ENCODE results near the gene ABLIM1. TPM values are rescaled to one million over a fixed set of nuclear protein-coding genes. Genes with fewer than 3 reads are reported as not detected.
A peak's percentile ranks its signal among the peaks of the same experiment; 100 is the strongest.

Gene ABLIM1
- total and polyA plus RNA-seq, 4 donors: 20.0 to 135 (median 59.9) TPM

- Histone ChIP-seq H3K4me3 (no peak overlapping the region), H3K9me3 (ENCODE audit: control insufficient read depth in 4 of 4, insufficient read depth in 3 of 4, low read length in 3 of 4) (no peaks in the 10 kb centered on the region), H3K4me1 (ENCODE audit: control insufficient read depth in 5 of 5, insufficient read depth in 5 of 5, low read length in 5 of 5) (peaks cover 0 to 33% (median 7%) of the 10 kb centered on the region in 5 donors), H3K27me3 (ENCODE audit: control insufficient read depth in 3 of 3, insufficient read depth in 3 of 3, low read length in 2 of 3) (no peaks in the 10 kb centered on the region), H3K36me3 (ENCODE audit: control insufficient read depth in 4 of 4, insufficient read depth in 4 of 4, low read length in 4 of 4) (peaks cover 0 to 3% (median 0%) of the 10 kb centered on the region in 4 donors), H3K27ac (ENCODE audit: low read depth in 1 of 2, low read length in 1 of 2) (peak overlapping the region in 1 of 2 donors; percentile 91), H3K9ac (ENCODE audit: insufficient read depth in 1 of 2, low read length in 2 of 2) (no peak overlapping the region)
- WGBS, 2 donors: 89 to 90% methylated on average over 9 of the region's 9 CpGs
- no peak for ATAC-seq (ENCODE audit: insufficient read depth, low FRiP score)
- no peak for DNase-seq
- no peak for TF ChIP-seq CTCF (IDR thresholded peaks at IDR 0.05; ENCODE audit: control extremely low read depth, extremely low read depth)
These were observed 82.5 kb downstream of the ABLIM1 start for GRCh38 chr10:114575417-114576131.

DNA sequence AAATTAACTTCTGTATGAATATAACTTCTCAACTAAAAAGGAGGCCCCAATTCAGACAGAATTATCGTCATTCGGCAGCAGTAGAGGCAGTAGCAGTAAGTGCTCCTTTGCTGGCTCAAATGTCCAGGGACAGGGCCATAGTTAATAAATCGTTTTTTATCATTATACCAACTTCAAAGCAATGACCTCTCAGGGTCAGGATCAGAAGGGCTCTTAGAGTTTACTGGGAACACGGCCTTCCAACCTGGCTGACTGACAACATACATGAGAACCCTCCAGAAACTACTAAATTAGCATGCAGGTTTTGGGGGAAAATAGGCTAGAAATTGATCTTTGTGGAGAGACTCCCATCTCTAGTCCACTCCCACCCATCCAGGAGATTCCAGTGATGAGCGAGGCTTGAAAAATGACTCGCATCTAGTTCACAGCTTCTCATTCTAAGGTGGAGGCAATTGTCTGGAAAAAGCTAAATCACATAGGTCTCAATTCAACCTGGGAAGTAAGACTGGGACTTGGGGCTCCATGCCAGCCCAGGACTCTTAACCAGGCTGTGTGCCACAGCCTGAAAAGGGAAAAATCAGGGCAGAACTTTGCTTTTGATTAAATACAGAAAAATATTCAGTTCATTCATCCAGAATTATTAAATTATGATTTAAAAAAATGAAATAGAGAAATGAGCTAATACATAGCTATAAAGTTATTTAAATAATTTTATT lies 84.6 kb downstream of the ABLIM1 start:
- Histone ChIP-seq H3K9ac (ENCODE audit: insufficient read depth in 1 of 2, low read length in 2 of 2) (no peak overlapping the region), H3K36me3 (ENCODE audit: control insufficient read depth in 4 of 4, insufficient read depth in 4 of 4, low read length in 4 of 4) (peaks cover 0 to 10% (median 0%) of the 10 kb centered on the region in 4 donors), H3K4me3 (no peak overlapping the region), H3K27me3 (ENCODE audit: control insufficient read depth in 3 of 3, insufficient read depth in 3 of 3, low read length in 2 of 3) (no peaks in the 10 kb centered on the region), H3K4me1 (ENCODE audit: control insufficient read depth in 5 of 5, insufficient read depth in 5 of 5, low read length in 5 of 5) (peaks cover 0 to 27% (median 7%) of the 10 kb centered on the region in 5 donors), H3K27ac (ENCODE audit: low read depth in 1 of 2, low read length in 1 of 2) (peak overlapping the region in 1 of 2 donors; percentile 59), H3K9me3 (ENCODE audit: control insufficient read depth in 4 of 4, insufficient read depth in 3 of 4, low read length in 3 of 4) (no peaks in the 10 kb centered on the region)
- TF ChIP-seq CTCF (IDR thresholded peaks at IDR 0.05; ENCODE audit: control extremely low read depth, extremely low read depth): no peak
- ATAC-seq (ENCODE audit: insufficient read depth, low FRiP score) (no peak), DNase-seq (no peak)
- 70 to 81% methylated on average over 6 of the region's 6 CpGs for WGBS, 2 donors

GRCh38 chr10:114571316-114571999 lies 86.6 kb downstream of the ABLIM1 start:
- H3K27me3 ChIP-seq (ENCODE audit: control insufficient read depth in 3 of 3, insufficient read depth in 3 of 3, low read length in 2 of 3): no peaks in the 10 kb centered on the region
- no peaks in the 10 kb centered on the region for H3K9me3 ChIP-seq (ENCODE audit: control insufficient read depth in 4 of 4, insufficient read depth in 3 of 4, low read length in 3 of 4)
- H3K36me3 ChIP-seq (ENCODE audit: control insufficient read depth in 4 of 4, insufficient read depth in 4 of 4, low read length in 4 of 4): peaks cover 0 to 13% (median 0%) of the 10 kb centered on the region in 4 donors
- no peak overlapping the region for H3K9ac ChIP-seq (ENCODE audit: insufficient read depth in 1 of 2, low read length in 2 of 2)
- no peak for TF ChIP-seq CTCF (IDR thresholded peaks at IDR 0.05; ENCODE audit: control extremely low read depth, extremely low read depth)
- DNase-seq (peak in 1 of 3 donors; percentile 24), ATAC-seq (ENCODE audit: insufficient read depth, low FRiP score) (no peak)
- 89% methylated on average over 12 of the region's 12 CpGs for WGBS, 2 donors
- H3K4me3 ChIP-seq: no peak overlapping the region
- H3K4me1 ChIP-seq (ENCODE audit: control insufficient read depth in 5 of 5, insufficient read depth in 5 of 5, low read length in 5 of 5): peaks cover 0 to 10% (median 0%) of the 10 kb centered on the region in 5 donors
- peak overlapping the region in 1 of 2 donors; percentile 49 for H3K27ac ChIP-seq (ENCODE audit: low read depth in 1 of 2, low read length in 1 of 2)
